GM21423 (cell line): ENCODE data around the gene SLCO4A1.
"Not testable (repeated sequence)": the region's sequence is repeated elsewhere in the genome, so short reads cannot be mapped to it uniquely, and the experiment has no call there.

ENCODE experiments used
- ATAC-seq: cut with Tn5 transposase; IDR thresholded peaks from one replicate; pipeline ENCODE4 v1.9.1; 2021; ENCODE audit warnings: mild to moderate bottlenecking, moderate library complexity; ENCODE audit not compliant: unreplicated experiment

SLCO4A1 gene

DNA sequence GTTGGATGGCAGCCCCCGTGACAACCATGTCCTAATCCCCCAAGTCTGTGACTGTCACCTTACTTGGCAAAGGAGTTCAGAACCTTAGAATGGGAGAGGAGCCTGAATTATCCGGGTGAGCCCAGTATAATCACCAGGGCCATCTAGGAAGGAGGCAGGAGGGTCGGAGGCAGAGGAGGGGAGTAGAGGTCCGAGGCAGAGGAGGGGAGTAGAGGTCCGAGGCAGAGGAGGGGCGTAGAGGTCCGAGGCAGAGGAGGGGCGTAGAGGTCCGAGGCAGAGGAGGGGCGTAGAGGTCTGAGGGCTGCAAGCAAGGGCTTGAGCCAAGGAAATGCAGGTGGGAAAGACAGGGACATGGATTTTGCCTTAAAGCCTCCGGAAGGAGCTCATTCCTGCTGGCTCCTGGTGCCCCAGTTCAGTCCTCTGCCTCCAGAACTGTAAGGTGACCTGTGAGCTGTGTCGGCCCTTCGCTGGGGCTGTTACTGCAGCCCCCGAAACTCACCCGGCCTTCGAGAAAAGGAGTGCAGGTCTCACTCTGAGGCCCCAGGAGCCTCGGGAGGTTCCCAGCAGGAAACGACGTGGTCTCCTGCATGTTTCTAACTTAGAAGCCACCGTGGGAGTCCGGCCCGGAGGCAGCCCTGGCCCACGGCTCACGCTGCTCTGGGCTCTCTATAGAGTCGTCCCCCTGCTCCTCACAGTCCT, 20.0 kb upstream of the SLCO4A1 start:
- ATAC-seq, result no peak

DNA sequence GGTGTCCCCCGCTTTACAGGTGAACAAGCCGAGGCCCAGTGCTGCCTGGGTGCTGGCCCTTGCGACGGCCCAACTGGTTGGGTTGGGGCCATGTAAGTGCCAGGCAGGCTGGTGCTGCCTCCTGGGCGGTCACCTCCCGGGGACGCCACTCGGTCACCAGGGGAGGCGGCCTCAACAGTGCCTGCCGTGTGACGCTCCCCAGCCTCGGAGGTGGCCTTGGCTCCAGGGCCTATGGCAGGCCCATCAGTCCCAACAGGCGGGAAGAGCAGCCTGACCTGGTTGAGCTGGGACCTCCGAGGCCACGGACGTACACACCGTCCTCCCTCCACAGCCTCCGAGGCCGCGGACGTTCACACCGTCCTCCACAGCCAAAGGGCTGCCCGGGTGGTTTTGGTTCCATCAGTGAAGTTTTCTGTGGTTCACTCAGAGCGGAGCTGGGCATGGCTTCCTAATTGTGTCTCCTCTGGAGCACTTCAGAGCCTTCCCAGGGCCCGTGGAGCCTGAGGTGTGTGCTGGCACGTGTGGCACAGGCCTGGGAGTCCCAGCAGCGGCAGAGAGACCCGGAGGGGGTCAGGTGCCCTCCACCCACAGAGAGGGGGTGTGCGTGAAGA, 19.3 kb upstream of the SLCO4A1 start:
- no peak for ATAC-seq

- ATAC-seq, result peak; percentile 72
Observed at GRCh38 chr20:62623488-62624324, 18.6 kb upstream of the SLCO4A1 start.

GRCh38 chr20:62624325-62624690, 18.0 kb upstream of the SLCO4A1 start:
- ATAC-seq, result peak; percentile 41

GRCh38 chr20:62624719-62625453, 17.4 kb upstream of the SLCO4A1 start:
- ATAC-seq, result no peak

GRCh38 chr20:62625516-62625915, 16.8 kb upstream of the SLCO4A1 start:
- no peak for ATAC-seq

DNA sequence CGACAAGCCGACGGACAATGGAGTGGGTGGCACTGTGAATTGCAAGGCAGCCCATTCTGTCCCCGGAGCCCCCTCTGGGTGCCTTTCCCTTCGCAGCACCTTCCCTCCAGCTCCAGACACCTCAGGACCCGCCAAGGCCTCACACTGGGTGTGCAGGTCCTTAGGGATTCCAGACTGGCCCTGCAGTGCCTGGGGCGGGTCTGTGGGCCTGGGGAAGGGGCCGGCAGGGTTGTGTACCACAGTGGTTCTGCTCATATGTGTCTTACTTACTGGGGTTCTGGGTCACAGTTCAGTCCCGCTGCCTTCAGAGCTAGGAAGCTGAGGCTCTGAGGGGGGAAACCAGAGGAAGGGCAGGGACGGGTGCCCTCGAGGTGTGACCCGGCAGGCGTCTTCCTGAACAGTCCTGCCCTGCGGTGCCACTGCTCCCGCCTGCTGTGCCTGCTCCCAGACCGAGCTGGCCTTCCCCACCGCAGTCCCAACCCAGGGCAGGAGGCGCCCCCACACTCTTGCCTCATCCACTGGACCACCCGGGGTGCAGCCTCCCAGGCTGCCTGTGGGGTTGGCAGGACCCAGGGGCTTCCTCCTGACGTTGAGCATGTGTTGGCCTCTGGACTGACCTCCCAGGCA, 16.3 kb upstream of the SLCO4A1 start:
- ATAC-seq, result no peak

- not testable (repeated sequence) for ATAC-seq
Observed at GRCh38 chr20:62627425-62627824, 14.9 kb upstream of the SLCO4A1 start.

DNA sequence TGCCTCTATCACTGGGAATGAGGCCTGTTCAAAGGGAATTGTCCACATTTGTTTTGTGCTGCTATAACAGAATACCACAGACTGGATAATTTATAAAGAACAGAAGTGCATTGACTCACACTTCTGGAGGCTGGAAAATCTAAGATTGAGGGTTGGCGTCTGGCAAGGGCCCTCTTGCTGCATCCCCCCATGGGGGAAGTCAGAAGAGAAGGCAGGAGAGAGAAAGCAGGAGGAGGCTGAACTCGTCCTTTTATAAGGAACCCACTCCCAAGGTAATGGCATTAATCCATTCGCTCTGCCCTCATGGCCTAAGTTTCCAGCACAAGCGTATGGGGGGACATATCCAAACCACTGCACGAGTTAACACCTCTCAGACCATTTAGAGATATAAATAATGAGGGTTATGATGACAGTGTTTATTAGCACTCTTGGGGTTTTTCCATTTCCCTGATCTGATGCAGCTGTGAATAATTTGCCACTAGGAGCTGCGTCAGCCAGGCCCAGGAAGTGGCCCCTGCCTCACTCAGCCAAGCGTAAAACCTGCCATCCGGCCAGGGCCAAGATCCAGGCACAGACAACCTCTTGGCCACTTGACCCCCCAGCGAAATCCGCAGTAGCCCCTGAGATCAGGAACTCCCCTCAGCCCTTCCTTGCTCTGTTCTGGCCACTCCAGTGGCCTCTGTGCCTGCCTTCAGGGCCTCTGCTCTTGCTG, 14.2 kb upstream of the SLCO4A1 start:
- no peak for ATAC-seq

- no peak for ATAC-seq
Observed at GRCh38 chr20:62628691-62629090, 13.6 kb upstream of the SLCO4A1 start.

GRCh38 chr20:62629864-62630470, 12.3 kb upstream of the SLCO4A1 start:
- no peak for ATAC-seq

- ATAC-seq, result no peak
Observed at GRCh38 chr20:62631336-62632308, 10.7 kb upstream of the SLCO4A1 start.

DNA sequence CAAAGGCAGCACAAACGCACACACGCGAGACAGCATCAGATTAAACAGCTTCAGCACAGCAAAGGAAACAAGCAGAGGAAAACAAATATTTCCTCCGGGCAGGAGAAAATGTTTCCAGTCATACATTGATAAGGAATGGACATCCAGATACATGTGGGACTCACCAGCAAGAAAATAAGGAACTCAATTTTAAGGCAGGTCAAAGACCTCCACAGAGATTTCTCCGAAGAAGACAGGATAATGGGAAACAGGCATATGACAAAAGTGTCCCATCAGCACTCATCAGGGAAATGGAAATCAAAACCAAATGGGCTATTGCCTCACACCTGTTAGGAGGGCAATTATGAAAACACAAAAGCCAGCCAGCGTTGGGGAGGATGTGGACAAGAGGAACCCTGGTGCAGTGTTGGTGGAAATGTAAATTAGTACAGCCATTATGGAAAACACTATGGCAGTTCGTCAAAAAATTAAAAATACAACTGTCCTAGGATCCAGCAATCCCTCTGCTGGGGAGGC, 9.7 kb upstream of the SLCO4A1 start:
- ATAC-seq, result no peak

DNA sequence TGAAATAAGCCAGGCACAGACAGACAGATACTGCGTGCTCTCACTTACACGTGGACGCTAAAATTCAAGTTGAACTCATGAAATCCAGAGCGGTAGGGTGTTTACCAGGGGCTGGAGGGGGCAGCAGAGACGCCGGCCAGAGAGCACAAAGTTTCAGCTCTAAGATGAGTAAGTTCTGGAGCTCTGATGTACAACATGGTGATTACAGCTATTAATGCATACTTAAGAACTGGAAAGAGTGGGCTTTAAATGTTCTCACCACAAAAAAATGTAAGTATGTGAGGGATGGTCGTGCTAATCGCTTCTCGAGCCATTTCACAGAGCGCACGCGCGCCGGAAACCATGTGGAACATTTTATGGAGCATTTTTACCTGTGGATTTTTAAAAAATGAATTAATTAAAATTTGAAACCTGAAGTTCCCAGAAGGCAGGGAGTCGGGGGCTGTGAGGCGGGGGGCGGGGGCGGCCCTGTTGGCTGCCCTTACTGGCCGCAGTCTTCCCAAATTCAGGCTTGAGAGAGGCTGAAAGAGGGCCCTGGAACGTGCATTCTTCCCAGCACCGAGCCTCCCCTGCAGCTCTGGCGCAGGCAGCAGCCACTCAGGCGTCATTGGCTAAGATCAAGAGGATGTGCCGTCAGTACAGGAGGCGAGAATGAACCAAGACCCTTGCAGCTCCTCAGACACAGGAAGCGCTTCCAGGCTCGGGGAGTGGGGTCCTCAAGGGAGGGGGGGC, 8.5 kb upstream of the SLCO4A1 start:
- no peak for ATAC-seq

DNA sequence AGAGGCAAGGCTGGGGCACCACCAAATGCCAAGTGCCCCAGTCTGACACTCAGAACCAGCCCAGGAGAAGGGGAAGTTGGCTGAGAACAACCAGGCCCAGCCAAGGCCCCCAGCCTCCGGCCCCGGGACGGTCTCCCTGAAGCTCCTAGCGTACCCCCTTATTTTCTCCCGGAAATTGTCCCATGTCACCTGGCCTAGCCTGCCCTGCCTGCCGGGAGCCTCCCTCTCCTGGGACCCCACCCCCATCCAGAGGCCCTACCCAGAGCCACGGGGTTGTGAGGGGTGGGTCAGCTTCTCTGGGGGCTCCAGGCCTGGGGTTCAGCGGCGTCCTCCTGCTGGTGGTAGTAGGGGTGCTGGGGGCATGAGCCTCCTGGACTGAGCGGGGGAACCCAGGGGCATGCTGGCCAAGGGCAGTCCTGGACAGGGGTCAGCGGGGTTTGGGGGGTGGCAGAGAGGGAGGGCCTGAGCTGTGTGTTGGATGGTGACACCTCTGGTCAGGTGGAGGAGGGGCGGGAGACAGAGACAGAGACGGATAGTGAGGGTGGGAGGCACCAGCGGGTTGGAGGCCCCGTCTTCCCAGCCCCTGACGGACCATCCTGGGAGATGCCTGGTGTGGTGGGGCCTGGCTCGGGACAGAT, 7.9 kb upstream of the SLCO4A1 start:
- no peak for ATAC-seq

GRCh38 chr20:62635232-62635631, 7.1 kb upstream of the SLCO4A1 start:
- no peak for ATAC-seq

GRCh38 chr20:62635852-62636251, 6.5 kb upstream of the SLCO4A1 start:
- ATAC-seq, result no peak
